Muscle of back (tissue), 11 donors: ENCODE measurements around the gene FGF11. TPM values are rescaled to one million over a fixed set of nuclear protein-coding genes. Genes with fewer than 3 reads are reported as not detected.
A peak's percentile ranks its signal among the peaks of the same experiment; 100 is the strongest.

Experiments used
- DNase-seq, 3 donors: peaks; one replicate each; pipeline versions ENCODE4 v3.0.0 to v3.0.0-alpha.2; 2013
- polyA plus RNA-seq, 10 donors: library from polyadenylated mRNA; unstranded; fragments of 120-200 nt; gene quantifications; one replicate each; pipeline ENCODE4 v1.2.1, GENCODE V29; 2013; ENCODE audit not compliant: insufficient read length in 10 of 10

FGF11 gene
- polyA plus RNA-seq, 10 donors, result 1.3 to 5.1 (median 3.1) TPM

GRCh38 chr17:7428557-7428956 lies 10.8 kb upstream of the FGF11 start, which contains the start of gene SPEM3:
TSS of gene SPEM3 (plus strand) at chr17:7428857. CDS start at chr17:7428903, 46 bp downstream.
- DNase-seq, result no peak

DNA sequence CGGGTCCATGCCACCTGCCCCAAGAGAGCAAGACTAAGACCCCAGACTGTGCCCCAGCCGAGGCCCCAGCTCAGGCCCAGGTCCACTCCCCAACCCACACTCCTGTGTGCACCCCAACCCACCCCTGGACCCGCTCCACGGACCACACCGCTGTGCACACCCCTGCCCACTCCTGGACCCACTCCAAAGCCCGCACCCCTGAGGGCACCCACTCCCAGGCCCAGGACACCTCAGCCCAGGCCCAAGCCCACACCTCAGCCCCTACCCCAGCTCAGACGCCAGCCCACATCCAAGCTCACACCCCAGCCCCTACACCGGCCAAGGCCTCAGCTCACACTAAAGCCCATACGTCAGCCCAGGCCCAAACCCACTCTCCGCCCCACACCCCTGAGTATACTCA lies 9.6 kb upstream of the FGF11 start:
- no peak for DNase-seq

GRCh38 chr17:7431231-7431630 lies 8.1 kb upstream of the FGF11 start:
- no peak for DNase-seq

GRCh38 chr17:7432296-7432695 lies 7.0 kb upstream of the FGF11 start:
- DNase-seq, result no peak

DNA sequence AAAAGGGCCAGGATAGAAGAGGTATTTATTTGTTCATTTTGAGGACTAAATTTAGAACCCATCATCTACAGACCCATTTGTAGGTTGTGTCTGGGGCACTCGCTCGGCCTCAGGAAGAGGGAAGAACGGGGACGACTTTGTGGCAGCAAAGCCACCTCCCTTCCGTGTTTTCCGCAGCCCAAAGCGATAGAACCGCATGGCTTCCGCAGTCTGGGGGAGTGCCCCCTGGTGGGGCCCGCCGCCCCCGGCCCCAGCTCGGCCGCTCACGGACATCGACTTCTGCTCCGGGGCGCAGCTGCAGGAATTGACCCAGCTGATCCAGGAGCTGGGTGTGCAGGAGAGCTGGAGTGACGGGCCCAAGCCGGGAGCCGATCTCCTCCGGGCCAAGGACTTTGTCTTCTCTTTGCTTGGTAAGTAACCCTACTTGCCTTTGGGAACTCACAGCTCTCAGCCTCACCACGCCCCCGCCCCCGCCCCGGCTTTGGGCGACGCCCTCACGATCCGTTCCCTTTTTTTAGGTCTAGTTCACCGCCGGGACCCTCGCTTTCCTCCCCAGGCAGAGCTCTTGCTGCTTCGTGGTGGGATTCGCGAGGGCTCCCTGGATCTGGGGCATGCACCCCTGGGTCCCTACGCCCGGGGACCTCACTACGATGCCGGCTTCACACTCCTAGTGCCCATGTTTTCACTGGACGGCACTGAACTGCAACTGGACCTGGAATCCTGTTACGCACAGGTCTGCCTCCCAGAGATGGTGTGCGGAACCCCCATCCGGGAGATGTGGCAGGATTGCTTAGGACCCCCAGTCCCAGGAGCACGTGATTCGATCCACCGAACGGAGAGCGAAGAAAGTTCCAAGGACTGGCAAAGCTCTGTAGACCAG lies 3.4 kb upstream of the FGF11 start:
- DNase-seq, result peak in 1 of 3 donors; percentile 69

DNA sequence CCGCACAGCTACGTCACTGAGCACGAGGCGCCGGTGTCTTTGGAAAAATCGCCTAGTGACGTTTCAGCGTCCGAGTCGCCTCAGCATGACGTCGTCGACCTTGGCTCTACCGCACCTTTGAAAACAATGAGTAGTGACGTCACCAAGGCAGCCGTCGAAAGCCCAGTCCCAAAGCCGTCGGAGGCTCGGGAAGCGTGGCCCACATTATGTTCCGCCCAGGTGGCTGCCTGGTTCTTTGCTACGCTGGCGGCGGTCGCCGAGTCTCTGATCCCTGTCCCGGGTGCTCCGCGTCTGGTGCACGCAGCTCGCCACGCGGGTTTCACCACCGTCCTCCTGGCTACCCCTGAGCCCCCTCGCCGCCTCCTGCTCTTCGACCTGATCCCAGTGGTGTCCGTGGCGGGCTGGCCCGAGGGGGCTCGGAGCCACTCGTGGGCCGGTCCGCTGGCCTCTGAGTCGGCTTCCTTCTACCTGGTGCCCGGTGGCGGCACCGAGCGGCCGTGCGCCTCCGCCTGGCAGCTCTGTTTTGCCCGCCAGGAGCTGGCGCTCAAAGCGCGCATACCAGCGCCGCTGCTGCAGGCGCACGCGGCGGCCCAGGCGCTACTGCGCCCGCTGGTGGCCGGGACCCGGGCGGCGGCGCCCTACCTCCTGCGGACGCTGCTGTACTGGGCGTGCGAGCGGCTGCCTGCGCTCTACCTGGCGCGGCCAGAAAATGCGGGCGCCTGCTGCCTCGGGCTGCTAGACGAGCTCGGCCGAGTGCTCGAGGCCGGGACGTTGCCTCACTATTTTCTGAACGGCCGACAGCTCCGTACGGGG lies 2.5 kb upstream of the FGF11 start:
- peak; percentile 68 to 88 (median 81) for DNase-seq

DNA sequence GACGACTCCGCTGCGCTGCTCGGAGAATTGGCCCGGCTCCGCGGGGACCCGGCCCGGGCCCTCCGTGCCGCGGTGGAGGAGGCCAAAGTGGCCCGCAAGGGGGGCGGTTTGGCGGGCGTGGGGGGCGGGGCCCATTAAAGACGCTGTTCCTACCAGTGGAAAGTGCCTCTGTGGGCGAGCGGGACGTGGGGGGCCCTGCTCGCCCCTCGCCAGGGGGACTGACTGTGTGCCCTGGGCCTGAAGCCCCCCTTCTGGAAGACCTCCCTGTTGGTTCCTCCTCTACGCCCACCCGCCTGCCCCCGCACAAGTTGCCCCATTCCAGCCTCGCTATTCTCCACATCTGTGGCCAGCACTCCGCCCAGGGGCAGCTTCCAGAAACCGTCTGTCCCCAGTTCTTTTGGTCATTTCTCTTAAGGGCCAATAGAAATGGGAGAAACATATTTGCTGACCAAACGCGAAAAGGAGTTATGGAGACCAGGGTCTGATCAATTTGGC lies 1.9 kb upstream of the FGF11 start:
- DNase-seq, result no peak

DNA sequence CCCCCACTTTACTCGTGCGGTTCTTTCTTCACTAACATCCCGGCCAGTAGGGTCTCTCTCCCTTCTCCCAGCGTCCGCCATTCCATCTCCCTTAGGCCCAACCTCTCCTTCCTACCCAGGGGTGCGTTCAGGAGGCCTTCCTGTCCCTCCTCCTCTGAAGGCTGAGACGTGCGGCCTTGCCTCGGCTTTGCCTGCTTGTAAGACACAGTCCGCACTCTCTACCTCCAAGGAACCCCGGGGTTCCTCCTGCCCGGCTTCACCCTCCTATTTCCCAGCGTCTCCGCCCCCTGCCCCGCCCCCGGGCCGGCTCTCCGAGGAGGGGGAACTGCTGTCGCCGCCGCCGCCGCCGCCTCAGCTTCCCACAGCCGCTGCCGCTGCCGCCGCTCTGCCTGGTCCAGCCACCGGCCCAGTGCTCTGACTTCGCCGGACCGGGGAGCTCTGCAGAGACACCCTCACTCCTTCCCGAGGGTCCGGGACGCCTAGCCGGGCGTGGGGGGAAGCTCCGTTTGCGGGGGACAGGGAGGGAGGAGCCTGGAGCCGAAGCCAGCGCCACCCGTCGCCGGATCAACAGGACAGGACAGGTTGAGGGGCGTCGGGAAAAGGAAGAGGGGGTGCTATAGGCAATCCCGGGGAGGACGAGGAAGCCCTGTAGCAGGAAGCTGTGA lies 1.2 kb upstream of the FGF11 start:
- peak in 1 of 3 donors; percentile 83 for DNase-seq

DNA sequence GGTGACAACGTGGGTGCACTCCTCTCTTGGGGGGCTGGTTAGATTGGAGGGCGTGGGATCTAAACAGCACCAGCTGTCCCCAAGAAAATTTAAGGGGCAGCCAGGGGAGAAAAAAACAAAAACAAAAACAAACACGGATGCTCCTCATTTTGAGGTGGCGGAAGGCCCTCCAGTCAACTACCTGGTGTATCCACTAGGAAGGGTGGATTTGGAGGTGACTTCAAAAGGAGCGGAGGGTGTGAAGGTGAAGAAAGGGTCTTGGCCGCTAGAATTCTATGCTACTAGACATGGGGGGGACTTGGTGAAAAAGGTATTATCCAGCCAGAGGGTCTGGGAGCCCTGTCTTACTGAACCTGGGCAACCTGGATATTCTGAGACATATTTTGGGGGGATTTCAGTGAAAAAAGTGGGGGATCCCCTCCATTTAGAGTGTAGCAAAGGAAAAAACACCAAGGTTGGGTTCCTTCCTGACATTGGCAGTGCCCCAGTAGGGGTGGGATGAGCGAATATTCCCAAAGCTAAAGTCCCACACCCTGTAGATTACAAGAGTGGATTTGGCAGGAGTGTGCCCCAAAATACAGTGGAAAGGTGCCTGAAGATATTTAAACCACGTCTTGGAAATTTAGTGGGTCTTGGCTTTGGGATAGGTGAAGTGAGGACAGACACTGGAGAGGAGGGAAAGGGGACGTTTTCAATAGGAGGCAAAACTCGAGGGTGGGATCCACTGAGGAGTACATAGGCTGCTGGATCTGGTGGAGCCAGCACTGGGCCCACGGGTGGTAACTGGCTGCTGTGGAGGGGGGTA lies 454 bp upstream of the FGF11 start:
- no peak for DNase-seq

DNA sequence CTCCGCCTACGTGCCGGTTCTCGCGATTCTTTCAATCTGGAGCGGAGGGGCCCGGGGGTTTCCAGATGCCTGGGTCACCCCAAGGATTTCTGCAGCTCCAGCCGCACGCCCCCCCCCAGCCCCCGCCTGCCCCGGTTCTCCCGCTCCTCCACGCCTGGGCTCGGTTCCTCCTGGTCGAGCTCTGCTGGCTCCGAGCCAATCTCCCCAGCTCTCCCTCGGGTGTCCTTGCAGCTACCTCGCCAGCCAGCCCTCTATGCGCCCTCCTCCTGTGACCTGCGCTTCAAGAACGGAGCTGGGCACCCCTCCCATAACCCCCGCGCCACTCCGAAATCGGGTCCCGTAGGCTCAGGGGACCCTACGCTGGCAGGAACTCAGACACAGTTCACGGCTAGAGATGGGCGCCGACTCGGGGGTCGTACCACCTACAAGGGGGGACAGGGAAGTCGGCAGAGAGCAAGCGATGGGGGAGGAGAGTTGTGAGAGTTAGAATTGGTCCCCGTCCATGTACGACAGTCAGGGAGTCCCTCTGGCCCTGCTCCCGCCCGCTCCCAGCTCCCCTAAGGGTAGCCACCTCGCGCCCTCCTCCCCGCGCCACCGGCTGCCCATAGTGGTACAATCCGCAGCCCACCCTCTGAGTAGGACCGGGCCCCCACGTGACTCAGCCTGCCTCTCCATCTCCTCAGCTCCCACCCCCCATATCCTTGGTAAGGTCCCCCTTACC lies 961 bp downstream of the FGF11 start:
- DNase-seq, result peak in 1 of 3 donors; percentile 85

- peak in 1 of 3 donors; percentile 82 for DNase-seq
Measured at GRCh38 chr17:7440834-7441195, 1.5 kb downstream of the FGF11 start.

DNA sequence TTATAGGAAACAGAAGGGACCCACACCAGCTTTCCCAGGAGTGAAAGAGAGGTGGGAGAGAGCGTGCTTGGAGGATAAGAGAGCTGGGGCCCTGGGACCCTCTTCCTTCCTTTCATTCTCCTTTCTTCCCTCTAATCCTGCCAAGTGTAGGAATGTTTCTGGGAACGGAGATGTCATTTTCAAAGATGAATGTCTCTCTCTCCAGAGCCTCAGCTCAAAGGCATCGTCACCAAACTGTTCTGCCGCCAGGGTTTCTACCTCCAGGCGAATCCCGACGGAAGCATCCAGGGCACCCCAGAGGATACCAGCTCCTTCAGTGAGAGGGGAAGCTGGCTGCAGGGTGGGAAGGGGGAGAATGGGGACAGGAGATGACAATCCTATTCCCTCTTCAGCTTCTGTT lies 2.0 kb downstream of the FGF11 start:
- no peak for DNase-seq

DNA sequence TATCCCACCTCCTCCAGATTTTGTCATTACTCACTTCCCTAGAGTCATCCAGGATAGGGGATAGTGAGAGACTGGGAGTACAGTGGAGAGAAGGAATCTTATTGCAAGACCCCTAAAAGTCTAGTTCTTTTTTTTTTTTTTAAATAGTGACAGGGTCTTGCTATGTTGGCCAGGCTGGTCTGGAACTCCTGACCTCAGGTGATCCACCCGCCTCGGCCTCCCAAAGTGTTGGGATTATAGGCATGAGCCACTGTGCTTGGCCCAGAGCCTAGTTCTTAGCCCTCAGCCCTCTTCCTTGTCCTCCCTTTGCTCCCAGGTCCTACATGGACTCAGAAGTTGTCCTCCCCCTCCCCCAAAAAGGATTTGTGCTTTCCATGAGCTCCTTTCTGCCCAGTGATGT lies 2.8 kb downstream of the FGF11 start:
- DNase-seq, result no peak

DNA sequence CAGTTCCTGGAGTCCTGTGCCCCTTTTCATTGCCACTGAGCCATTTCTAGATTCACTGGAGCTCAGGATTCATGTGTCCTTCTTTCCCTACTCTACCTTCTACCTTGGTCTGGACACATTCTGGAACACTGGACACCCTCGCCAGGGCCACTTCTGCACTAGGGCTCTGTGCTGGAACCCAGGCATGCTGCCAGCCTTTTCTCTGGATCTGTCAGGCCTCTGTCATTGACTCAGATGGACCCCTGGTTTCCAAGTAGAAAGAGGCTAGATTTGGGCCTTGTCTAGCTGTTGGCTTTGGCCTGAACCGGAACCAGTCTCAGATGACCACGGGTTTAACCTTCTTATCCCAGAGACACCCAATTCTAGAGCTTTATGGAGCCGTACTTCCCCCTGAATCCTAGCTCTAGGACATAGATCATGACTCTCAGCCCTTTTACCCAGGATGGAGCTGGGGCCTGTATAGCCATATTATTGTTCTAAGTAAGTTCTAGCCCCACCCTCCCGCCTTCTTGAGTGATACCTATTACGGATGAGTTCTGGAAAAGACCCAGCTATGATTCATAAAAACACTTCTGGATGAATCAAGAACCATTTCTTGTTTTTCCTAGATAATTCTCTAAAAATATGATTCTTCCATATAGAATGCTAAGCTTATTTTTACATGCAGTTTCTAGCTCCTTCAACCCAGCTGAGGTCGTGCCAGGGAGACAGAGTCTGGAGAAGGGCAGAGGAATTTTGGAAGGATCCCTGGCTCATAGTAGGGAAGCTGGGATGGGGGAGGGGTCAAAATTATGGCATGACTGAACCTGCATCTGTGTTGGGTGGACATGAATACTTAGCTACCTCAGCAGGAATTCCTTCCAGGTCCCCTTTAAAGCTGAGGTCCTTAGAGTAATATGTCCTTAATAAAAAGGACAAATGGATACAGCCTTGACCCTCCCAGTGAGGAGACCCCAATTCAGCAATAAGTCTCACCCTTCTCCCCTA lies 4.5 kb downstream of the FGF11 start:
- no peak for DNase-seq

DNA sequence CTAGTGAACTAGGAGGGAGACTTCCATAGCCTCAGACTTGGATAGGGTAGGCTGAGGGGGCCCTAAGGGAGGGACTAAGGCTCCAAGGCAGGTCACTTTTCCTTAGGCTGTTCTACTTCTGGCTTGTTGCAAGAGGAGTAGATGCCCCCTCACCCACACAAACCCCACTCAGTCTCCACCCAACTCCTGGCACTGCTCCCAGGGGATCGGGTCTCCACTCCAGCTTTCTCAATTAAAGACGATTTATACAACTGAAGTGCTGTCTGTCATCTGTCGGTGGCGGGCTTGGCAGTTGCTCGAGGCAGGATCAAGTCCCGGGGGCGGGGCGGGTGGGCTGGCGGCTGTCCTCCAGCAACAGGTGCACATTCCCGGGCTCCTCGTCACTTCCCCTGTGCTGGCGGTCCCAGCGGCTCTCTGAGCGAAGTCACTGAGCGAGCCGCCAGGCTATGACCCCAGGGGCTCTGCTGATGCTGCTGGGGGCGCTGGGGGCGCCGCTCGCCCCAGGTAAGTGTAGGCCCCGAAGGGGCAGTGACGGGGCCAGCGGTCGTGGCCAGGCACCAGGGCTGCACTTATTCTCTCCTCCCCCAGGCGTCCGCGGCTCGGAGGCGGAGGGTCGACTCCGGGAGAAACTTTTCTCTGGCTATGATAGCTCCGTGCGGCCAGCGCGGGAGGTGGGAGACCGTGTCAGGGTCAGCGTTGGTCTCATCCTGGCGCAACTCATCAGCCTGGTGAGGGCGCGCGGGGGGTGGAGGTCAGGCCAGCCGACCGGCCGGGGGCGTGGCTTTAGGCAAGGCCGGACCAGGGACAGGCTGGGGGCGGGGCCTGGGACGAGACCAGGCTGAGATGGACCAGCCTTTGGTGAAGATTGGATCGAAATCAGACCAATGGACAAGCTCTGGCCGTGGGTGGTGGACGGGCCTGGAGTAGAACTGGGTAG lies 5.6 kb downstream of the FGF11 start, which contains the start of gene CHRNB1:
Gene CHRNB1, plus strand, starts transcription at position 380 of the 937 bp plus-strand sequence. Its CDS starts 67 bp downstream, at position 447.
- DNase-seq, result peak in 2 of 3 donors; percentile 64 to 80

GRCh38 chr17:7445619-7445968 lies 6.3 kb downstream of the FGF11 start:
- no peak for DNase-seq

GRCh38 chr17:7448461-7448860 lies 9.1 kb downstream of the FGF11 start:
- DNase-seq, result no peak

DNA sequence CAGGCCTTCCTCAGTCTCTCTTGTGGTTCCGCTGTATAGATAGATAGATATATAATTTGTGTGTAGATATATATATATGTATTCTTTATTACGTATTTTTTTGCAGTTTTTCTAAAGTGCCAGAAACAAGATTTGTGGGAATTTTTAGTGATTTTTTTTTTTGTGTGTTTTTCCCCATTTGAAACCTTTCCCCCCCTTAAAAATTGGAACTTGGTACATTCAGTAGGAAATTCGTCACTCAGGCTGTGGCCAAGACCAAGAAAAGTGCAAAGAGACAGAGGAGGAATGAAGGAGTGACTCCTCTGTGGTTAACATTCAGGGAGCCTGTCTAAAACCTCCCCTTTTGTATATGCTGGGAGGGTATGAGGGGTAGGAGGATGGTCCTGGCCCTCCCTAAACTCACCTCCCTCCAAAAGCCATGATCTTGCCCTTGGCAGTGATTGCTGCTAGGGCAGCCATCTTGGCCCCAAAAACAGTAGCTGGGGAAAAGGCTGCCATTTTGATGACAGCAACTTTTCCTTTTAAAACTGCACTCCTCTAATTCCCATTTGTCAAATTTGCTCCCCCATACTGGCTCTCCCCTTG lies 20.7 kb downstream of the FGF11 start:
- peak in 1 of 3 donors; percentile 20 for DNase-seq
